HepG2 (cell line): Measurements from ENCODE around the gene KCNRG.

ENCODE experiments used
- NR3C1 ChIP-seq: sonication (generic); formaldehyde crosslinking; IDR thresholded peaks from 2 replicates; pipeline ENCODE4 v1.4.0; 2020; ENCODE audit warnings: missing genetic modification reagents
- NRL ChIP-seq: sonication (generic); formaldehyde crosslinking; IDR thresholded peaks from 2 replicates; pipeline ENCODE4 v1.5.0; 2020; ENCODE audit warnings: missing genetic modification reagents, mild to moderate bottlenecking, moderate library complexity, borderline replicate concordance
- POLR2A ChIP-seq, 2 experiments: IDR thresholded peaks; 2 replicates each; pipeline ENCODE4 v1.6.1; 2011; ENCODE audit warnings: low read depth in 2 of 2, low read length in 2 of 2, mild to moderate bottlenecking in 1 of 2, moderate library complexity in 1 of 2; ENCODE audit not compliant: insufficient read depth in 1 of 2

DNA sequence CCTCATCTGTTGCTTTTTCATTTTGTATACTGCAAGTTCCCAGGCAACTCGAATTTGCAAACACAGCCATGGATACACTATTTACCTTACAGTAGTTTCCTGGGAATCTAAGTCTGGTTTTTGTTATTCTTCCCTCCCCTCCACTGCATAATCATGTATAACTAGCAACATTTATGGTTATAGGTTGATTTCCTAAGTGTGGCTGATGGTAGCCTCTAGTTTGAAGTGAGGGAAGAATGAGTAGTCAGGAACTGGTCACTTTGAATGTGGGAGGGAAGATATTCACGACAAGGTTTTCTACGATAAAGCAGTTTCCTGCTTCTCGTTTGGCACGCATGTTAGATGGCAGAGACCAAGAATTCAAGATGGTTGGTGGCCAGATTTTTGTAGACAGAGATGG is at the start of gene KCNRG:
- no peak for TF ChIP-seq NRL (CRISPR knock-in tag)
- no peak for TF ChIP-seq POLR2A (IDR thresholded peaks at IDR 0.05; ENCODE audit: insufficient read depth in 1 of 2, low read depth in 2 of 2, low read length in 2 of 2)
- TF ChIP-seq NR3C1 (CRISPR knock-in tag): no peak
